GM21717 (cell line): Measurements from ENCODE around the gene GRIP2.
"Not testable (repeated sequence)": the region's sequence is repeated elsewhere in the genome, so short reads cannot be mapped to it uniquely, and the experiment has no call there.

Source experiments
- ATAC-seq: cut with Tn5 transposase; IDR thresholded peaks from one replicate; pipeline ENCODE4 v1.9.1; 2021; ENCODE audit warnings: mild to moderate bottlenecking, moderate library complexity; ENCODE audit not compliant: unreplicated experiment

Gene GRIP2

GRCh38 chr3:14522768-14523167 lies 17.4 kb downstream of the GRIP2 start:
- no peak for ATAC-seq

- ATAC-seq, result no peak
Measured at GRCh38 chr3:14522129-14522691, 17.9 kb downstream of the GRIP2 start.

- ATAC-seq, result no peak
Measured at GRCh38 chr3:14521611-14522010, 18.5 kb downstream of the GRIP2 start.

- ATAC-seq, result no peak
Measured at GRCh38 chr3:14520967-14521366, 19.2 kb downstream of the GRIP2 start.

GRCh38 chr3:14520149-14520548 lies 20.0 kb downstream of the GRIP2 start:
- ATAC-seq, result no peak

GRCh38 chr3:14519406-14519805 lies 20.7 kb downstream of the GRIP2 start:
- no peak for ATAC-seq

GRCh38 chr3:14518893-14519292 lies 21.2 kb downstream of the GRIP2 start:
- ATAC-seq, result no peak

- ATAC-seq, result no peak
Measured at GRCh38 chr3:14518432-14518802, 21.7 kb downstream of the GRIP2 start.

GRCh38 chr3:14517601-14518431 lies 22.3 kb downstream of the GRIP2 start:
- ATAC-seq, result no peak

- no peak for ATAC-seq
Measured at GRCh38 chr3:14516738-14517345, 23.3 kb downstream of the GRIP2 start.

- ATAC-seq, result not testable (repeated sequence)
Measured at GRCh38 chr3:14515526-14515925, 24.6 kb downstream of the GRIP2 start.

GRCh38 chr3:14514323-14514720 lies 25.8 kb downstream of the GRIP2 start:
- no peak for ATAC-seq

GRCh38 chr3:14513566-14514322 lies 26.4 kb downstream of the GRIP2 start:
- no peak for ATAC-seq

GRCh38 chr3:14512942-14513327 lies 27.2 kb downstream of the GRIP2 start:
- no peak for ATAC-seq

- no peak for ATAC-seq
Measured at GRCh38 chr3:14512281-14512941, 27.7 kb downstream of the GRIP2 start.

- no peak for ATAC-seq
Measured at GRCh38 chr3:14511623-14512280, 28.4 kb downstream of the GRIP2 start.

GRCh38 chr3:14510838-14511622 lies 29.1 kb downstream of the GRIP2 start:
- ATAC-seq, result no peak

GRCh38 chr3:14509796-14510100 lies 30.4 kb downstream of the GRIP2 start:
- ATAC-seq, result no peak

GRCh38 chr3:14508966-14509795 lies 31.0 kb downstream of the GRIP2 start:
- no peak for ATAC-seq
